ENCODE data around the gene DNAJC12. TPM values are rescaled to one million over a fixed set of nuclear protein-coding genes. Genes with fewer than 3 reads are reported as not detected.

Gene DNAJC12
- polyA plus RNA-seq, 2 of the 4 experiments (the other 2 are of a cell fraction): 19.1 to 80.0 TPM

DNA sequence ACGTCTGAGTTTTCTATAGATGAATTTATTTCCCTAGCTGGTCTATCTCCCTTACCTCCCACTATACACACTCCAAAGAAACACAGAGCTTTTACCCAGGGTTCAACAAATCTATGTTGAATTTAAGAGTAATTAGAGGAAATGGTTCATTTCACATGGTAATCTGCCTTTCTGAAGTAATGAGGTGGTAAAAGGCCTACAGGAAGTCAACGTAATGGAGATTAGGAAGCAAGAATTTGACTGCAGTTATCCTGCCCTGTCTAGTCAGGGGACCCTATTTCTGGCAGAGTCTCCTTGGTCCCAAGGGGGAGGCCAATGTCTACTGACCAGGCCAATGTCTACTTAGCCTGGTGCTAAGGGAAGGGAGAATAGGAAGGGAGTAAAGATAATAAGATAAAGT lies 25.1 kb upstream of the DNAJC12 start:
- H3K9me3 ChIP-seq: no peaks in the 10 kb centered on the region
- no peak for ATAC-seq
- FAIRE-seq: no peak
- H3K27ac ChIP-seq: no peak overlapping the region
- no peak overlapping the region for H3K4me2 ChIP-seq
- POLR2A ChIA-PET: no interaction called here
- CTCF ChIA-PET: interaction anchor here (1.0 kb wide), 1 partner anchor 9 kb away, joined by 5 read pairs; no protein-coding TSS in a partner anchor
- TF ChIP-seq MAZ (IDR thresholded peaks at IDR 0.05; ENCODE audit: borderline replicate concordance, low read depth, low read length) (no peak), HDAC2 (IDR thresholded peaks at IDR 0.05) (no peak), NFE2L2 (conservative IDR thresholded peaks at IDR 0.05; ENCODE audit: low read length) (no peak), FOXS1 (CRISPR knock-in tag; IDR thresholded peaks at IDR 0.05) (no peak), KDM5A (IDR thresholded peaks at IDR 0.05) (no peak), CBX2 (IDR thresholded peaks at IDR 0.05; ENCODE audit: borderline replicate concordance, low read depth) (no peak), JUN (IDR thresholded peaks at IDR 0.05) (no peak)
- no peak overlapping the region for H3K4me3 ChIP-seq
- no peak for DNase-seq (ENCODE audit: low read depth in 1 of 2, low spot score in 1 of 2)
- H3K4me1 ChIP-seq: peaks cover 6% of the 10 kb centered on the region; the same call in 1 of the 3 replicates
- 93% methylated on average over 2 of the region's 2 CpGs for WGBS (ENCODE audit: missing lambda C conversion rate)

DNA sequence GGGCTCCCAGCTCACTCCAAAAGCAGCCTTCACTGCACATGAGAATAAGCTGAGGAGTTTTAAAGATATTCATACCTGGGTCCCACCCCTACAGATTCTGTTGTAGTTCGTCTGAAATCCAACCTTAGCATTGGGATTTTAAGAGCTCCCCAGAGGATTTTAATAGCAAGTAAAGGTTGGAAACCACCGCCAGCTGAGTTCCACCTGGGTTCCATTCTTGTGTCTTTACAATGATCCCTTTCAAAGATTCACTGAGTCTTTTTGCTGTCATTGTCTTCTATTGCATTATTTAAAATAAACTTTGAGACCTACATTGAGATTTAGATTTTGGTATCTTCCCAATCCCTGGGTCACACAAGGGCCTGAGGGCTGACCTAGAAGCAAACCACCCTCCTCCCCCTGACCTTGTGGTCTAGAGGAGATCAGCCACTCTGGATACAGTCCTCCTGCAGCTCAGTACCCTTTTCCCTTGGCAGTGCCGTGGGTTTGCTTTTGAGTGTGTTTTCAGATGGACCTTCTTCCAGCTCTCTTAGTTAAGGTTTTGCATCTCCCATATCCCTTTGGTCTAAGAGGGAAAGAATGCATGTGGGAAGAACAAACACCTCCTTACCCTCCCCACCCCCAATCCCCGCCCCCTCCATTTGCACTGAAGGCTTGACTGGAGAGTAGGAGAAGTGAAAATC lies 23.9 kb upstream of the DNAJC12 start:
- Histone ChIP-seq H3K27ac (no peak overlapping the region), H3K4me3 (no peak overlapping the region), H3K4me1 (peaks cover 6% of the 10 kb centered on the region; the same call in 1 of the 3 replicates), H3K4me2 (no peak overlapping the region), H3K9me3 (no peaks in the 10 kb centered on the region)
- DNase-seq (ENCODE audit: low read depth in 1 of 2, low spot score in 1 of 2) (no peak), ATAC-seq (no peak; a peak in 1 of 6 replicates), FAIRE-seq (no peak)
- TF ChIP-seq ZSCAN20 (CRISPR knock-in tag; IDR thresholded peaks at IDR 0.05): no peak
- no peak for TF ChIP-seq HOXB5 (CRISPR knock-in tag; IDR thresholded peaks at IDR 0.05)
- TF ChIP-seq POLR2AphosphoS2 (conservative IDR thresholded peaks at IDR 0.05; ENCODE audit: low read length): no peak
- TF ChIP-seq JUNB (IDR thresholded peaks at IDR 0.05): no peak
- TF ChIP-seq RCOR1 (IDR thresholded peaks at IDR 0.05; ENCODE audit: low read depth, low read length): no peak
- no peak for TF ChIP-seq HOXB13 (CRISPR knock-in tag; IDR thresholded peaks at IDR 0.05; ENCODE audit: low read depth)
- TF ChIP-seq CHD4 (IDR thresholded peaks at IDR 0.05; ENCODE audit: borderline replicate concordance): no peak
- TF ChIP-seq, protein P1, sequence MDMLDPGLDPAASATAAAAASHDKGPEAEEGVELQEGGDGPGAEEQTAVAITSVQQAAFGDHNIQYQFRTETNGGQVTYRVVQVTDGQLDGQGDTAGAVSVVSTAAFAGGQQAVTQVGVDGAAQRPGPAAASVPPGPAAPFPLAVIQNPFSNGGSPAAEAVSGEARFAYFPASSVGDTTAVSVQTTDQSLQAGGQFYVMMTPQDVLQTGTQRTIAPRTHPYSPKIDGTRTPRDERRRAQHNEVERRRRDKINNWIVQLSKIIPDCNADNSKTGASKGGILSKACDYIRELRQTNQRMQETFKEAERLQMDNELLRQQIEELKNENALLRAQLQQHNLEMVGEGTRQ (IDR thresholded peaks at IDR 0.05): no peak
- no peak for TF ChIP-seq EHMT2 (IDR thresholded peaks at IDR 0.05; ENCODE audit: low read depth)
- no peak for TF ChIP-seq CBX8 (IDR thresholded peaks at IDR 0.05)
- TF ChIP-seq SMC3 (IDR thresholded peaks at IDR 0.05): no peak
- TF ChIP-seq SREBF2 (IDR thresholded peaks at IDR 0.05): no peak
- TF ChIP-seq, protein P2, sequence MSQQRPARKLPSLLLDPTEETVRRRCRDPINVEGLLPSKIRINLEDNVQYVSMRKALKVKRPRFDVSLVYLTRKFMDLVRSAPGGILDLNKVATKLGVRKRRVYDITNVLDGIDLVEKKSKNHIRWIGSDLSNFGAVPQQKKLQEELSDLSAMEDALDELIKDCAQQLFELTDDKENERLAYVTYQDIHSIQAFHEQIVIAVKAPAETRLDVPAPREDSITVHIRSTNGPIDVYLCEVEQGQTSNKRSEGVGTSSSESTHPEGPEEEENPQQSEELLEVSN (IDR thresholded peaks at IDR 0.05; ENCODE audit: borderline replicate concordance, low read depth): no peak
- TF ChIP-seq, protein P3, sequence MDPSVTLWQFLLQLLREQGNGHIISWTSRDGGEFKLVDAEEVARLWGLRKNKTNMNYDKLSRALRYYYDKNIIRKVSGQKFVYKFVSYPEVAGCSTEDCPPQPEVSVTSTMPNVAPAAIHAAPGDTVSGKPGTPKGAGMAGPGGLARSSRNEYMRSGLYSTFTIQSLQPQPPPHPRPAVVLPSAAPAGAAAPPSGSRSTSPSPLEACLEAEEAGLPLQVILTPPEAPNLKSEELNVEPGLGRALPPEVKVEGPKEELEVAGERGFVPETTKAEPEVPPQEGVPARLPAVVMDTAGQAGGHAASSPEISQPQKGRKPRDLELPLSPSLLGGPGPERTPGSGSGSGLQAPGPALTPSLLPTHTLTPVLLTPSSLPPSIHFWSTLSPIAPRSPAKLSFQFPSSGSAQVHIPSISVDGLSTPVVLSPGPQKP (IDR thresholded peaks at IDR 0.05; ENCODE audit: low read depth, low read length): no peak
- ChIA-PET POLR2A (no interaction called here), CTCF (interaction anchor here (0.6 to 1.3 kb wide), 3 partner anchors 9 to 73 kb away, joined by 3 read pairs; no protein-coding TSS in a partner anchor)
- 90% methylated on average over 3 of the region's 4 CpGs for WGBS (ENCODE audit: missing lambda C conversion rate)

DNA sequence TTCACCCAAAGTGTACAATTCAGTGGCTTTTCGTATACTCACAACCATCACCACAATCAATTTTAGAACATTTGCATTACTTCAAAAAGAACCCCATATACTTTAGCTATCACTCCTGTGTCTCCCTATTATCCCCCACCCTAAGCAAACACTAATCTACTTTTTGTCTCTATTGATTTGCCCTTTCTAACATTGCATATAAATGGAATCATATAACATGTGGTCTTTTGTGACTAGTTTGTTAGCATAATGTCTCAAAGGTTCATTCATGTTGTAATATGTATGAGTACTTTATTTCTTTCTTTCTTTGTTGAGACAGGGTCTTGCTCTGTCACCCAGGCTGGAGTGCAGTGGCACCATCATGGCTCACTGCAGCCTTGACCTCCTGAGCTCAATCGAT lies 21.0 kb upstream of the DNAJC12 start:
- Histone ChIP-seq H3K4me3 (no peak overlapping the region), H3K9me3 (no peaks in the 10 kb centered on the region), H3K27ac (no peak overlapping the region), H3K4me1 (peaks cover 6% of the 10 kb centered on the region; the same call in 1 of the 3 replicates), H3K4me2 (no peak overlapping the region)
- no peak for ATAC-seq
- 96% methylated on average over 2 of the region's 2 CpGs for WGBS (ENCODE audit: missing lambda C conversion rate)
- POLR2A ChIA-PET: no interaction called here
- TF ChIP-seq HOXB13 (CRISPR knock-in tag; IDR thresholded peaks at IDR 0.05; ENCODE audit: low read depth): no peak
- TF ChIP-seq, protein P4, sequence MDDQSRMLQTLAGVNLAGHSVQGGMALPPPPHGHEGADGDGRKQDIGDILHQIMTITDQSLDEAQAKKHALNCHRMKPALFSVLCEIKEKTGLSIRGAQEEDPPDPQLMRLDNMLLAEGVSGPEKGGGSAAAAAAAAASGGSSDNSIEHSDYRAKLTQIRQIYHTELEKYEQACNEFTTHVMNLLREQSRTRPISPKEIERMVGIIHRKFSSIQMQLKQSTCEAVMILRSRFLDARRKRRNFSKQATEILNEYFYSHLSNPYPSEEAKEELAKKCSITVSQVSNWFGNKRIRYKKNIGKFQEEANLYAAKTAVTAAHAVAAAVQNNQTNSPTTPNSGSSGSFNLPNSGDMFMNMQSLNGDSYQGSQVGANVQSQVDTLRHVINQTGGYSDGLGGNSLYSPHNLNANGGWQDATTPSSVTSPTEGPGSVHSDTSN (IDR thresholded peaks at IDR 0.05): no peak
- no peak for TF ChIP-seq KDM1A (IDR thresholded peaks at IDR 0.05; ENCODE audit: low read depth)
- no peak for TF ChIP-seq FOSB (CRISPR knock-in tag; IDR thresholded peaks at IDR 0.05)
- no peak for TF ChIP-seq ZNF302 (CRISPR knock-in tag; IDR thresholded peaks at IDR 0.05)
- no peak for TF ChIP-seq RNF2 (IDR thresholded peaks at IDR 0.05; ENCODE audit: borderline replicate concordance, low read depth)
- TF ChIP-seq, protein P2 (IDR thresholded peaks at IDR 0.05; ENCODE audit: borderline replicate concordance, low read depth): no peak
- no peak for TF ChIP-seq TFCP2L1 (CRISPR knock-in tag; IDR thresholded peaks at IDR 0.05)
- no peak for TF ChIP-seq POLR2AphosphoS2 (conservative IDR thresholded peaks at IDR 0.05; ENCODE audit: low read length)
- TF ChIP-seq NPAS2 (CRISPR knock-in tag; IDR thresholded peaks at IDR 0.05; ENCODE audit: borderline replicate concordance): no peak
- TF ChIP-seq EHF (CRISPR knock-in tag; IDR thresholded peaks at IDR 0.05): no peak
- TF ChIP-seq PHF8 (IDR thresholded peaks at IDR 0.05; ENCODE audit: borderline replicate concordance, low read depth): no peak
- TF ChIP-seq CBX2 (IDR thresholded peaks at IDR 0.05; ENCODE audit: borderline replicate concordance, low read depth): no peak
- no peak for TF ChIP-seq FOXS1 (CRISPR knock-in tag; IDR thresholded peaks at IDR 0.05)
- no peak for FAIRE-seq
- CTCF ChIA-PET: no interaction called here
- no peak for DNase-seq (ENCODE audit: low read depth in 1 of 2, low spot score in 1 of 2)

Measured in A549 (cell line).